GM12864 (cell line): ENCODE measurements around the gene CCDC192.
"Not testable (repeated sequence)": the region's sequence is repeated elsewhere in the genome, so short reads cannot be mapped to it uniquely, and the experiment has no call there.

Source experiments
- DNase-seq: peaks from one replicate; pipeline ENCODE4 v3.0.0-alpha.2; 2011; ENCODE audit warnings: low read depth
- H3K4me3 ChIP-seq: 2 replicates; pipeline ENCODE4 v1.5.1; 2011; ENCODE audit warnings: mild to moderate bottlenecking, low read depth, low read length, control low read depth
- TF ChIP-seq, protein P1 (sequence below): IDR thresholded peaks from 2 replicates; pipeline ENCODE4 v1.5.1; 2011; ENCODE audit warnings: low read depth, mild to moderate bottlenecking, moderate library complexity, low read length, control low read depth, inconsistent platforms; ENCODE audit errors: missing control alignments

Gene CCDC192

GRCh38 chr5:127718181-127718580, 15.0 kb downstream of the CCDC192 start:
- DNase-seq, result no peak
- no peak overlapping the region for H3K4me3 ChIP-seq
- TF ChIP-seq, protein P1, sequence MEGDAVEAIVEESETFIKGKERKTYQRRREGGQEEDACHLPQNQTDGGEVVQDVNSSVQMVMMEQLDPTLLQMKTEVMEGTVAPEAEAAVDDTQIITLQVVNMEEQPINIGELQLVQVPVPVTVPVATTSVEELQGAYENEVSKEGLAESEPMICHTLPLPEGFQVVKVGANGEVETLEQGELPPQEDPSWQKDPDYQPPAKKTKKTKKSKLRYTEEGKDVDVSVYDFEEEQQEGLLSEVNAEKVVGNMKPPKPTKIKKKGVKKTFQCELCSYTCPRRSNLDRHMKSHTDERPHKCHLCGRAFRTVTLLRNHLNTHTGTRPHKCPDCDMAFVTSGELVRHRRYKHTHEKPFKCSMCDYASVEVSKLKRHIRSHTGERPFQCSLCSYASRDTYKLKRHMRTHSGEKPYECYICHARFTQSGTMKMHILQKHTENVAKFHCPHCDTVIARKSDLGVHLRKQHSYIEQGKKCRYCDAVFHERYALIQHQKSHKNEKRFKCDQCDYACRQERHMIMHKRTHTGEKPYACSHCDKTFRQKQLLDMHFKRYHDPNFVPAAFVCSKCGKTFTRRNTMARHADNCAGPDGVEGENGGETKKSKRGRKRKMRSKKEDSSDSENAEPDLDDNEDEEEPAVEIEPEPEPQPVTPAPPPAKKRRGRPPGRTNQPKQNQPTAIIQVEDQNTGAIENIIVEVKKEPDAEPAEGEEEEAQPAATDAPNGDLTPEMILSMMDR, result no peak

- TF ChIP-seq, protein P1, result no peak
- no peak for DNase-seq
These were observed 20.4 kb downstream of the CCDC192 start for GRCh38 chr5:127723571-127723970.

GRCh38 chr5:127725673-127726072, 22.5 kb downstream of the CCDC192 start:
- no peak for DNase-seq
- TF ChIP-seq, protein P1, result no peak
- no peak overlapping the region for H3K4me3 ChIP-seq

More at GRCh38 chr5:127723571-127723970, 20.4 kb downstream of the CCDC192 start:
- no peak overlapping the region for H3K4me3 ChIP-seq

DNA sequence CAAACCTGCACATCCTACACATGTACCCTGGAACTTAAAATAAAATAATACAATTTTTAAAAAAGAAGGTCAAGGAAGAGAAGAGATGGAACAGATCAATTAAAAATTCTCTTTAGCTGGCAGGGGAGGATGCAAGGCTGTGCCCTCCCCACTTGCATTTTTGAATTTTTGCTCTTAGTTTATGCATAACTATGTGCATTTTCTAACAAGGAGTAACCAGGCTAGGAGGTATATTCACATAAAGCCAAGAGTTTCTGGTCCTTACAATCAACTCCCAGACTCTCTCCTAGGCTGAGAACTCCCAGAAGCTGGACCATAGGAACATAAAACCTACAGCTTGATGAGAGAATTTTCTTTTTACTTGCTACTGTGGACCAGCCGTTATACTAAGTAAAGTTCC, 29.8 kb downstream of the CCDC192 start:
- TF ChIP-seq, protein P1, result no peak
- DNase-seq, result no peak
- no peak overlapping the region for H3K4me3 ChIP-seq

- not testable (repeated sequence) for DNase-seq, H3K4me3 ChIP-seq
These were observed 36.2 kb downstream of the CCDC192 start for GRCh38 chr5:127739348-127739747.

- DNase-seq, result no peak
- H3K4me3 ChIP-seq, result no peak overlapping the region
- TF ChIP-seq, protein P1, result no peak
These were observed 36.7 kb downstream of the CCDC192 start for GRCh38 chr5:127739807-127740384.

DNA sequence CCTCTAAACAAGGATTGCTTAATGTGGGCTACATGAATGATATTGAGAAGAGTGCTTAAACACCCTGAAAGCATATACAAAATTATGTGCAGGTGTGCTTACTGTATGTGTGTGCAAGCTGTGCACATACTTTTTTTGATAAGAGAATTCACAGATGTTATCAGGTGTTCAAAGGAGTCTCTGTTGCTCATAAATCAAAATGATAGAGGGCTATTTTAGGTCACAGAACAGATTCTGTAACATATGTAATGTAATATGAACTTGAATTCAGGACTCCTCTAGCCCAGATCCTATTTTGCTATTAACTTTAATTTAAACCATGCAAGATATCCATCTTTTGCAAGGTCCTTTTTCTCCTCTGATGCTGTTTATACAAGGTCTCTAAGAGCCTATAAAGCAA, 38.2 kb downstream of the CCDC192 start:
- no peak for DNase-seq
- H3K4me3 ChIP-seq, result no peak overlapping the region
- TF ChIP-seq, protein P1, result no peak
